ENCODE results near the gene ZMYM4.

ZMYM4 gene

GRCh38 chr1:35278886-35279554 lies 10.5 kb downstream of the ZMYM4 start:
- no peak for DNase-seq

- no peak for DNase-seq
Measured at GRCh38 chr1:35279555-35279904, 11.0 kb downstream of the ZMYM4 start.

- no peak for DNase-seq
Measured at GRCh38 chr1:35280006-35280405, 11.5 kb downstream of the ZMYM4 start.

- DNase-seq, result no peak
Measured at GRCh38 chr1:35281565-35281964, 13.1 kb downstream of the ZMYM4 start.

GRCh38 chr1:35282172-35282571 lies 13.7 kb downstream of the ZMYM4 start:
- DNase-seq, result no peak

- no peak for DNase-seq
Measured at GRCh38 chr1:35284852-35285251, 16.3 kb downstream of the ZMYM4 start.

- DNase-seq, result no peak
Measured at GRCh38 chr1:35285771-35286606, 17.5 kb downstream of the ZMYM4 start.

GRCh38 chr1:35287807-35288640 lies 19.5 kb downstream of the ZMYM4 start:
- peak in 1 of 2 experiments; percentile 37 for DNase-seq

- no peak for DNase-seq
Measured at GRCh38 chr1:35288761-35289160, 20.3 kb downstream of the ZMYM4 start.

GRCh38 chr1:35290452-35290851 lies 21.9 kb downstream of the ZMYM4 start:
- no peak for DNase-seq

- DNase-seq, result no peak
Measured at GRCh38 chr1:35294809-35295208, 26.3 kb downstream of the ZMYM4 start.

- no peak for DNase-seq
Measured at GRCh38 chr1:35297886-35298285, 29.4 kb downstream of the ZMYM4 start.

GRCh38 chr1:35298464-35298863 lies 30.0 kb downstream of the ZMYM4 start:
- DNase-seq, result no peak

- no peak for DNase-seq
Measured at GRCh38 chr1:35300376-35300775, 31.9 kb downstream of the ZMYM4 start.

GRCh38 chr1:35301674-35302392 lies 33.3 kb downstream of the ZMYM4 start:
- DNase-seq, result no peak

- no peak for DNase-seq
Measured at GRCh38 chr1:35305383-35305782, 36.9 kb downstream of the ZMYM4 start.

GRCh38 chr1:35315649-35316048 lies 47.1 kb downstream of the ZMYM4 start:
- no peak for DNase-seq

- no peak for DNase-seq
Measured at GRCh38 chr1:35316264-35316663, 47.8 kb downstream of the ZMYM4 start.

- DNase-seq, result no peak
Measured at GRCh38 chr1:35319988-35320713, 51.6 kb downstream of the ZMYM4 start.

GRCh38 chr1:35320937-35321336 lies 52.4 kb downstream of the ZMYM4 start:
- no peak for DNase-seq

- DNase-seq, result no peak
Measured at GRCh38 chr1:35324486-35324885, 56.0 kb downstream of the ZMYM4 start.

- no peak for DNase-seq
Measured at GRCh38 chr1:35326246-35326866, 57.8 kb downstream of the ZMYM4 start.

All from SW 1271 (cell line).